IMR-90 (cell line): Measurements from ENCODE around the gene BRD1. TPM values are rescaled to one million over a fixed set of nuclear protein-coding genes. Genes with fewer than 3 reads are reported as not detected.

Experiments used
- ATAC-seq: fragments of 200-7000 bp; cut with Tn5 transposase; 2 replicates; pipeline ENCODE4 v1.9.1; 2020; ENCODE audit warnings: low read depth, mild to moderate bottlenecking, moderate library complexity
- BruUV-seq: library from RNA; stranded (reverse); fragments of 400-500 nt; replicated peaks from 2 replicates; lab custom pipeline; 2021; lab: Mats Ljungman, UMichigan
- CTCF ChIA-PET: fragments of 300-600 bp; formaldehyde crosslinking; extraction: SDS; loops from one replicate; lab custom pipeline; 2021; ENCODE audit warnings: antibody characterized with exemption; lab: Yijun Ruan, JAX
- POLR2A ChIA-PET: fragments of 300-600 bp; sonication (Branson Sonifier 250); formaldehyde crosslinking; loops from one replicate; lab custom pipeline; 2022; ENCODE audit warnings: antibody characterized with exemption; ENCODE audit not compliant: unreplicated experiment; lab: Charles Lee
- DNase-seq: peaks from one replicate; pipeline ENCODE4 v3.0.0; 2013
- H2AFZ ChIP-seq: replicated peaks from 2 replicates; pipeline ENCODE3; 2013; ENCODE audit warnings: low read length, mild to moderate bottlenecking; ENCODE audit not compliant: poor library complexity
- H2AK5ac ChIP-seq: 2 replicates; pipeline ENCODE4 v1.6.1; 2013; ENCODE audit warnings: low read depth, low read length, inconsistent platforms
- H2AK9ac ChIP-seq: replicated peaks from 2 replicates; pipeline ENCODE3; 2013; ENCODE audit warnings: mild to moderate bottlenecking, low read depth, low read length, moderate library complexity; ENCODE audit not compliant: poor library complexity
- H2BK120ac ChIP-seq: 2 replicates; pipeline ENCODE4 v1.6.1; 2013; ENCODE audit warnings: low read depth, low read length, inconsistent platforms
- H2BK15ac ChIP-seq: 3 replicates; pipeline ENCODE4 v1.6.1; 2013; ENCODE audit warnings: low read depth, low read length, inconsistent platforms
- H2BK20ac ChIP-seq: 2 replicates; pipeline ENCODE4 v1.6.1; 2013; ENCODE audit warnings: low read depth, mild to moderate bottlenecking, inconsistent platforms, low read length, moderate library complexity
- H2BK5ac ChIP-seq: 2 replicates; pipeline ENCODE4 v1.6.1; 2013; ENCODE audit warnings: mild to moderate bottlenecking, low read depth, low read length, inconsistent platforms; ENCODE audit not compliant: poor library complexity, severe bottlenecking
- H3K14ac ChIP-seq: replicated peaks from 2 replicates; pipeline ENCODE4 v1.6.1; 2013; ENCODE audit warnings: low read depth, low read length, inconsistent platforms
- H3K18ac ChIP-seq: 2 replicates; pipeline ENCODE4 v1.6.1; 2013; ENCODE audit warnings: low read depth, low read length, control low read depth
- H3K23ac ChIP-seq: 2 replicates; pipeline ENCODE4 v1.6.1; 2013; ENCODE audit warnings: low read depth, low read length, inconsistent platforms
- H3K27ac ChIP-seq: 2 replicates; pipeline ENCODE4 v1.5.1; 2013; ENCODE audit warnings: mild to moderate bottlenecking, control low read depth, low read length; ENCODE audit not compliant: insufficient read depth
- H3K27me3 ChIP-seq: 2 replicates; pipeline ENCODE4 v1.6.1; 2013; ENCODE audit warnings: low read length; ENCODE audit not compliant: control insufficient read depth, insufficient read depth
- H3K36me3 ChIP-seq: 2 replicates; pipeline ENCODE4 v1.6.1; 2013; ENCODE audit warnings: low read length, mixed read lengths; ENCODE audit not compliant: control insufficient read depth, insufficient read depth
- H3K4ac ChIP-seq: 2 replicates; pipeline ENCODE4 v1.6.1; 2013; ENCODE audit warnings: low read depth, low read length, inconsistent platforms
- H3K4me1 ChIP-seq: 2 replicates; pipeline ENCODE4 v1.6.1; 2013; ENCODE audit warnings: low read length, mixed read lengths; ENCODE audit not compliant: control insufficient read depth, insufficient read depth
- H3K4me2 ChIP-seq: 2 replicates; pipeline ENCODE4 v1.6.1; 2013; ENCODE audit warnings: low read depth, mild to moderate bottlenecking, control low read depth, low read length, moderate library complexity
- H3K4me3 ChIP-seq: 2 replicates; pipeline ENCODE4 v1.5.1; 2013; ENCODE audit warnings: low read depth, mild to moderate bottlenecking, control low read depth, low read length, moderate library complexity; ENCODE audit not compliant: insufficient read depth
- H3K56ac ChIP-seq: 2 replicates; pipeline ENCODE4 v1.6.1; 2013; ENCODE audit warnings: low read length, inconsistent platforms; ENCODE audit not compliant: insufficient read depth; ENCODE audit errors: extremely low read depth
- H3K79me1 ChIP-seq, 2 experiments: 2 replicates each; pipeline ENCODE4 v1.6.1; 2013; ENCODE audit warnings: low read length in 2 of 2, inconsistent platforms in 1 of 2, low read depth in 1 of 2
- H3K9ac ChIP-seq: 2 replicates; pipeline ENCODE4 v1.6.1; 2013; ENCODE audit warnings: low read depth, low read length, control low read depth
- H3K9me1 ChIP-seq: 2 replicates; pipeline ENCODE4 v1.6.1; 2013; ENCODE audit warnings: low read length, inconsistent platforms; ENCODE audit not compliant: insufficient read depth
- H3K9me3 ChIP-seq: 2 replicates; pipeline ENCODE4 v1.6.1; 2013; ENCODE audit warnings: low read length; ENCODE audit not compliant: control insufficient read depth, insufficient read depth
- H4K20me1 ChIP-seq: 2 replicates; pipeline ENCODE4 v1.6.1; 2013; ENCODE audit warnings: low read length, inconsistent platforms; ENCODE audit not compliant: insufficient read depth
- H4K5ac ChIP-seq: 2 replicates; pipeline ENCODE4 v1.6.1; 2013; ENCODE audit warnings: mild to moderate bottlenecking, low read depth, low read length, control low read depth
- H4K8ac ChIP-seq, 2 experiments: 2 replicates each; pipeline ENCODE4 v1.6.1; 2013; ENCODE audit warnings: low read depth in 2 of 2, low read length in 2 of 2, control low read depth in 1 of 2, inconsistent platforms in 1 of 2
- H4K91ac ChIP-seq: 2 replicates; pipeline ENCODE4 v1.6.1; 2013; ENCODE audit warnings: low read depth, low read length, inconsistent platforms; ENCODE audit not compliant: insufficient read depth
- FOS ChIP-seq: fragments of 150-350 bp; IDR thresholded peaks from 2 replicates; pipeline ENCODE4 v1.6.1; 2016; ENCODE audit warnings: low read depth, low read length
- MAZ ChIP-seq: IDR thresholded peaks from 2 replicates; pipeline ENCODE4 v1.6.1; 2012; ENCODE audit warnings: low read depth, mild to moderate bottlenecking, low read length, improper control_type of control experiment, moderate library complexity, borderline replicate concordance
- POLR2A ChIP-seq: IDR thresholded peaks from 2 replicates; pipeline ENCODE4 v1.6.1; 2012; ENCODE audit warnings: mild to moderate bottlenecking, low read depth, low read length
- SMC3 ChIP-seq: fragments of 150-350 bp; IDR thresholded peaks from 2 replicates; pipeline ENCODE4 v1.6.1; 2016; ENCODE audit warnings: low read depth, mild to moderate bottlenecking, antibody characterized with exemption, low read length, moderate library complexity
- WGBS, 2 experiments: methylation state at CpG; one replicate each; pipeline versions ENCODE4 v1.1.5 to v1.1.7; 2013; ENCODE audit warnings: missing lambda C conversion rate in 2 of 2; ENCODE audit not compliant: insufficient read length in 1 of 2; ENCODE audit errors: extremely low coverage in 2 of 2; 5-methylcytosine and 5-hydroxymethylcytosine counted together
- dilution Hi-C: fragments of 300-500 bp; cut with HindIII; formaldehyde crosslinking; loops from one replicate; pipeline ENCODE4 v1.14.3; 2018; ENCODE audit warnings: low sequenced_read_pairs; ENCODE audit not compliant: unreplicated experiment
- in situ Hi-C: fragments of 300-500 bp; cut with MboI; formaldehyde crosslinking; loops from 3 replicates; pipeline ENCODE4 v1.14.3; 2019; ENCODE audit warnings: low sequenced_read_pairs, inconsistent platforms, mixed read lengths
- intact Hi-C: fragments of 100-400 bp; cut with micrococcal nuclease; formaldehyde crosslinking; loops from 2 replicates; pipeline ENCODE4 v1.10.0; 2022
- polyA plus RNA-seq, 3 experiments: library from polyadenylated mRNA; depleted of rRNA; stranded (reverse); fragments of >200 nt; gene quantifications; 2 replicates each; pipeline ENCODE4 v1.2.3, GENCODE V29; 2012; ENCODE audit warnings: low replicate concordance in 1 of 3
- total RNA-seq: library from RNA; depleted of rRNA; stranded (reverse); fragments of >200 nt; gene quantifications from 2 replicates; pipeline ENCODE4 v1.2.3, GENCODE V29; 2012

Gene BRD1
- total and polyA plus RNA-seq, 2 of the 4 experiments (the other 2 are of a cell fraction): 10.0 to 10.6 TPM

- ATAC-seq (peak; percentile 18), DNase-seq (peak; percentile 37)
- Histone ChIP-seq H3K27me3 (no peaks in the 10 kb centered on the region), H2BK120ac (no peak overlapping the region), H3K18ac (no peak overlapping the region), H2BK5ac (no peak overlapping the region), H4K5ac (no peak overlapping the region), H3K79me1 (peaks cover 4 to 81% of the 10 kb centered on the region in 2 experiments), H3K9ac (no peak overlapping the region), H2BK20ac (no peak overlapping the region), H4K91ac (no peak overlapping the region), H2AK9ac (no peak overlapping the region), H3K4ac (no peak overlapping the region), H3K9me3 (no peaks in the 10 kb centered on the region), H4K8ac (no peak overlapping the region), H2BK15ac (no peak overlapping the region), H3K4me1 (peaks cover 14% of the 10 kb centered on the region), H2AK5ac (no peak overlapping the region), H3K9me1 (peaks cover 35% of the 10 kb centered on the region), H3K4me3 (no peak overlapping the region), H3K4me2 (no peak overlapping the region), H3K56ac (no peak overlapping the region), H3K36me3 (peaks cover 41% of the 10 kb centered on the region), H3K14ac (no peak overlapping the region), H2AFZ (no peak overlapping the region), H4K20me1 (peaks cover 97% of the 10 kb centered on the region), H3K27ac (no peak overlapping the region), H3K23ac (no peak overlapping the region)
- 91% methylated on average over 9 of the region's 11 CpGs; no CpG with 5 or more reads in 1 of the 2 experiments for WGBS, 2 experiments
- TF ChIP-seq FOS: 0 out of 2 replicates have a peak, but pooled peaks have one; percentile 12
- no peak for TF ChIP-seq MAZ
- TF ChIP-seq SMC3: no peak
- TF ChIP-seq POLR2A: no peak
- ChIA-PET CTCF (no interaction called here), POLR2A (no interaction called here)
- in situ Hi-C loops (loop anchor here (25.0 kb wide), 2 partner anchors 99 to 399 kb away; partner anchors contain the start of genes ALG12, CRELD2 and SELENOO), dilution Hi-C loops (no loop called here), intact Hi-C loops (no loop called here)
- BruUV-seq: no TSS peak
Observed at GRCh38 chr22:49812838-49813237, 14.8 kb downstream of the BRD1 start.
